PC-9 (cell line): ENCODE measurements around the gene NAPSA.

Experiments
- CTCF ChIP-seq: fragments of 200-600 bp; sonication (generic); conservative IDR thresholded peaks from 2 replicates; pipeline ENCODE4 v1.6.1; 2017; ENCODE audit warnings: mixed run types, antibody characterized with exemption, mild to moderate bottlenecking, moderate library complexity
- EZH2 ChIP-seq: fragments of 200-600 bp; sonication (generic); IDR thresholded peaks from 2 replicates; pipeline ENCODE4 v1.8.0; 2017; ENCODE audit warnings: antibody characterized with exemption, low read depth

- TF ChIP-seq CTCF (no peak), EZH2 (no peak)
Measured at GRCh38 chr19:50362030-50362412, 3.4 kb downstream of the NAPSA start.
